Measurements from ENCODE around the gene SIRPD.

The SIRPD gene

DNA sequence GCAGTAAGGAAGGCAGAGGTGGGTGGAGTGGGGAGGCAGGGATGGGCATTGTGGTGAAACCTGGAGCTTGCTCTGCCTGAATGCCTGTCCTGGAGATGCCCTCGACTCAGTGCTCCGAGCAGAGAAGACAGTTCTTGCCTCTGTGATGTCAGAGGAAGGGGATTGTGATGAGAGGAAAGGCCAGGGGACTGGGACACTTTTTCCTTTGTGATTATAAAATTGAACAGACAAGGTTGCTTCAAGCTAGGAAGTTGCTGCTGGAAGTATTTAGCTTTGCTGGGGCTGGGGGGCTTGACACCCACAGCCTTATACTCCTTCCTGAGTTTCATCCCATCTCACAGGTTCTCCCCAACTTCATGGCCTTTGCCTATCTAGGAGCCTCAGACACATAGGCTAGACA, at the start of gene SIRPD:
Gene SIRPD (minus strand): TSS at position 101 of the 400 bp plus-strand sequence. CDS start 52 bp downstream, at position 49.
- DNase-seq (ENCODE audit: low read depth), result no peak
- H3K4me3 ChIP-seq (ENCODE audit: low read length), result no peak within 1 kb of the TSS
- TF ChIP-seq, protein P1, sequence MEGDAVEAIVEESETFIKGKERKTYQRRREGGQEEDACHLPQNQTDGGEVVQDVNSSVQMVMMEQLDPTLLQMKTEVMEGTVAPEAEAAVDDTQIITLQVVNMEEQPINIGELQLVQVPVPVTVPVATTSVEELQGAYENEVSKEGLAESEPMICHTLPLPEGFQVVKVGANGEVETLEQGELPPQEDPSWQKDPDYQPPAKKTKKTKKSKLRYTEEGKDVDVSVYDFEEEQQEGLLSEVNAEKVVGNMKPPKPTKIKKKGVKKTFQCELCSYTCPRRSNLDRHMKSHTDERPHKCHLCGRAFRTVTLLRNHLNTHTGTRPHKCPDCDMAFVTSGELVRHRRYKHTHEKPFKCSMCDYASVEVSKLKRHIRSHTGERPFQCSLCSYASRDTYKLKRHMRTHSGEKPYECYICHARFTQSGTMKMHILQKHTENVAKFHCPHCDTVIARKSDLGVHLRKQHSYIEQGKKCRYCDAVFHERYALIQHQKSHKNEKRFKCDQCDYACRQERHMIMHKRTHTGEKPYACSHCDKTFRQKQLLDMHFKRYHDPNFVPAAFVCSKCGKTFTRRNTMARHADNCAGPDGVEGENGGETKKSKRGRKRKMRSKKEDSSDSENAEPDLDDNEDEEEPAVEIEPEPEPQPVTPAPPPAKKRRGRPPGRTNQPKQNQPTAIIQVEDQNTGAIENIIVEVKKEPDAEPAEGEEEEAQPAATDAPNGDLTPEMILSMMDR (conservative IDR thresholded peaks at IDR 0.05; ENCODE audit: low read length), result no peak

DNA sequence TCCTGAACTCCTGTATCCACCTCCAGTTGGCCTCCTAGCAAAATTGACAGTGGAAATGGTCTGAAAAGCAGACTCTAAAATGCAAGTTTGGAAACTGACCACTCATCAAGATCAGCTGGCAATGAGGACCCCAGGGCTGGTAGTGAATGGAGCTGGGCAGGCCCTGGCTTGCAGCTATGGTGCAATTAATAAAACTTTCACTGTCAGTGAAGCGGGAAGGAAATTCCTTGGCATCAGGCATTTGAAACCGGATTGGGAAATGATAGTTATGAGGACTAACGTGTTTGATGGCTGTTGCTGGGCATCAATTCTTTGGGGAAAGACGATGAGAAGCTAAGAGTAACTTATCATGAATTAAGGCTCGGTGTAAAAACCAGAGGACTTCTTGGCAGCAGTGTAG, 43.2 kb upstream of the SIRPD start:
- no peak overlapping the region for H3K4me3 ChIP-seq (ENCODE audit: low read length)
- TF ChIP-seq, protein P1 (conservative IDR thresholded peaks at IDR 0.05; ENCODE audit: low read length), result no peak
- no peak for DNase-seq (ENCODE audit: low read depth)

DNA sequence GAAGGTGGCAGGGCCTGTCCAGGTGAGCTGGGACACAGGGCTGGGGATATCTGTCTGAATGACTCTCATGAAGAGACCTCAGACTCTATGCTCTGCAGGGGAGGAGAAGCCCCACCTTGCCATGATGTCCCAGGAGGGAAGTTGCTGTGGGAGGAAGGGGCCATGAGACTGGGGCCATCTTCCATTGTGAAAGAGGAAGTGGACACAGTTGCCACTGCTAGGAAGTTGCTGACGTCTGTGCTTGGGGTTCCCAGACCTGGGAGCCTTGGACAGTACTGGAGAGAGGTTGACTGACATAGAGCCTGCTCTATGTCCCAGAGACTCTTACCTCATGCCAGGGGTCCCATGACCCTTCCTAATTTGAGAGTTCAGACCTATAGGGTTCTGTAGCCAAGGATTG, 37.8 kb upstream of the SIRPD start:
- no peak overlapping the region for H3K4me3 ChIP-seq (ENCODE audit: low read length)
- DNase-seq (ENCODE audit: low read depth), result no peak
- TF ChIP-seq, protein P1 (conservative IDR thresholded peaks at IDR 0.05; ENCODE audit: low read length), result no peak

DNA sequence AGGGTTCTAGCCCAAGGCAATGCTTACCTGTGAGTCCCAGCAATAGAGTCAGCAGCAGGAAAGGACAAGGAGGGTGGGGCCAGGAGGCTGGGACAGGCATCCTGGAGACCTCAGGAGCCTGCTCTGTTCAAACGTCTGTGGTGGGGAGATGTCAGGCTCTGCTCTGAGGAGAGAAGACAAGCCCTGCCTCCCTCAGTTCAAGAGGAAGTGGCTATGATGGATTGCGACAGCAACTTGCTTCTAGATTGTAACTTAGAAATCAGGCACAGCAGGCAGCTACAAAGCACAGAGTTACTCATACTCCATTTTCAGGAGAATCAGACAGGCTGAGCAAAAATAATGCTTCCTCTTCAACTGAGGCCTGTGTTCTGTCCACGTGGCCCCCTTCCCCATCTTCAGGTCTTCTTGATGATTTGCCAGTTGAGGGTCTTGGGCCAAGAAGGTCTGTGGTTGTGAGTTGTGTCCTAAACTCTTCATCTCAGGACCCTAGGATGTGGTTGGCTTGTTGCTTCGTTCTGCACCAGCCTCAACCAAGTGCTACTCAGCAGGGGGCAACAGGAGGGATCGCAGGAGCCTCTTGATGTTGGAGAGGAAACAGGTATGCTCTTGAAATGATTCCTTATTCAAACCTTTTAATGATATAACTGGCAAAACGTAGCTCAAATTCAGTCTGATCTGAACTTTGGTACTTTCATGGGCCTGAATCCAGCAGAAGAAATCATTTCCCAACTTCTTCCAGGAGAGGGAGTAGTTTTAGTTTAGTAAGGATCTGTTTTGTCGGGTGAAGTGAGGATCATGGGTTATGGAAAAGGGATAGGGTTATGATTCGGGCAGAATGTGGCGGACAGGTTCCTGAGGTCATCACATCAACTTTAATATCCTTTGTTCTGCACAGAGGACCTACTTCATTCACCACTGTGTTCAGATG, 31.3 kb upstream of the SIRPD start:
- DNase-seq (ENCODE audit: low read depth), result peak; percentile 29
- no peak overlapping the region for H3K4me3 ChIP-seq (ENCODE audit: low read length)
- TF ChIP-seq, protein P1 (conservative IDR thresholded peaks at IDR 0.05; ENCODE audit: low read length), result peak; percentile 28; the same call in 1 of the 2 replicates

DNA sequence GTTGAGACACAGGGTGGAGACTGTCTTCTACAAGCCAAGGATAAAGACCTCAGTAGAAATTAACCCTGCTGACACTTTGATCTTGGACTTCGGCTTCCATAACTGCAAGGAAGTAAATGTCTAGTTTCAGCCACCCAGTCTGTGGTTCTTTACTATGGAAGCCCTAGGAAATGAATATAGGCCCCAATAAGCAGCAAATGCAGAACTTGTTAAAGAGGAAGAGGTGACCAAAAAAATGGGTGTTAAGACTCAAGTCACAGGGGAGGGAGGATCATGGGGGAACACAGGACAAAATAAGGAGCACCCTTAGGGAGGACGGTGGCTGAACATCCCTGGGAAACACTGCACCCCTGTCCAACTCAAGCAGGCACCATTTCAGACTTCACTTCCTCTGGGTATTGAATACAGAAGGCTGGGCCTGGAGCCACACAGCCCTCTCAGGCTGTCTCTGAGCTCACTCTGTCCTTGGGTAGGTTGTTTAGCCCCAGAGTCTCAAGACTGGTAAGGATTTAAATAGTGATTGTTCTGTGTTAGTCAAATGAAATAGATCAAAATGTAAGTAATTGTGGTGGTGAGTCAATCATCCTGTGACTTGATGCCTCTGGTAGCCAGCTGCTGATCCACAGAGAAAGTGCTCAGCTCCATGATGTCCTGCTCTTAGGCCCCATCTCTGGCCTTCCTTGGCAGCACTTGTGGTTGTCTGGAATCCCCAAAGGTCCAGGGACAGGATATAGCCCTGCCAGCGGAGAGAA, 30.5 kb upstream of the SIRPD start:
- TF ChIP-seq, protein P1 (conservative IDR thresholded peaks at IDR 0.05; ENCODE audit: low read length), result no peak
- DNase-seq (ENCODE audit: low read depth), result no peak
- no peak overlapping the region for H3K4me3 ChIP-seq (ENCODE audit: low read length)

DNA sequence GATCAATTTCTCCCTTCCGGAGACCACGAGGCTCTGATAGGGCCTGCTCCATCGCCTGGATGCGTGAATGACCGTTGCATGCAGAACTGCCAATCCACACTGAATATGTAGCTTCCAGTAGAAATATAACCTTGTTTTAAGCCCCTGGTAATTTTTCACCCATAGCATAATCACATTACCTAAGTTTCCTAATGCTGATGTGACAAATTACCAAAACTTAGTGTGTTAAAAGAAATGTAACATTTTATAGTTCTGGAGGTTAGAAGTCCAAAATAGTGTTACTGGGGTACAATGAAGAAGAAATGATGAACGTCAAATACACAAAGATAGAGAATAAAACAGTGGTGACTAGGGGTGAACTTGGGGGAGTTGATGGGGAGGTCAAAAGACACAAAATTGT, 22.0 kb upstream of the SIRPD start:
- TF ChIP-seq, protein P1 (conservative IDR thresholded peaks at IDR 0.05; ENCODE audit: low read length), result no peak
- no peak for DNase-seq (ENCODE audit: low read depth)
- H3K4me3 ChIP-seq (ENCODE audit: low read length), result no peak overlapping the region
